T47D (cell line): ENCODE measurements around the gene CHGA.

Experiments
- DNase-seq, 2 experiments: peaks; one replicate each; pipeline versions ENCODE4 v3.0.0 to v3.0.0-alpha.2; 2011 to 2012; ENCODE audit warnings: low read depth in 1 of 2, low spot score in 1 of 2
- JUND ChIP-seq: IDR thresholded peaks from 2 replicates; pipeline ENCODE4 v1.6.1; 2012; ENCODE audit warnings: low read depth
- in situ Hi-C: cut with HindIII; loops from 2 replicates; pipeline ENCODE4 v1.10.0; 2016; ENCODE audit warnings: low sequenced_read_pairs, low pct_unique_long_range_greater_than_20kb

CHGA gene

GRCh38 chr14:92928258-92928629 lies 5.3 kb downstream of the CHGA start:
- in situ Hi-C loops = no loop called here
- no peak for TF ChIP-seq JUND

GRCh38 chr14:92928961-92929688 lies 6.2 kb downstream of the CHGA start:
- no peak for TF ChIP-seq JUND
- DNase-seq = no peak
- in situ Hi-C loops = no loop called here

More at GRCh38 chr14:92928258-92928629, 5.3 kb downstream of the CHGA start:
- DNase-seq = no peak

- in situ Hi-C loops = no loop called here
- DNase-seq = no peak
- no peak for TF ChIP-seq JUND
These were observed 7.0 kb downstream of the CHGA start for GRCh38 chr14:92929689-92930608.

- no peak for DNase-seq
- in situ Hi-C loops = no loop called here
These were observed 8.0 kb downstream of the CHGA start for GRCh38 chr14:92930737-92931602.

DNA sequence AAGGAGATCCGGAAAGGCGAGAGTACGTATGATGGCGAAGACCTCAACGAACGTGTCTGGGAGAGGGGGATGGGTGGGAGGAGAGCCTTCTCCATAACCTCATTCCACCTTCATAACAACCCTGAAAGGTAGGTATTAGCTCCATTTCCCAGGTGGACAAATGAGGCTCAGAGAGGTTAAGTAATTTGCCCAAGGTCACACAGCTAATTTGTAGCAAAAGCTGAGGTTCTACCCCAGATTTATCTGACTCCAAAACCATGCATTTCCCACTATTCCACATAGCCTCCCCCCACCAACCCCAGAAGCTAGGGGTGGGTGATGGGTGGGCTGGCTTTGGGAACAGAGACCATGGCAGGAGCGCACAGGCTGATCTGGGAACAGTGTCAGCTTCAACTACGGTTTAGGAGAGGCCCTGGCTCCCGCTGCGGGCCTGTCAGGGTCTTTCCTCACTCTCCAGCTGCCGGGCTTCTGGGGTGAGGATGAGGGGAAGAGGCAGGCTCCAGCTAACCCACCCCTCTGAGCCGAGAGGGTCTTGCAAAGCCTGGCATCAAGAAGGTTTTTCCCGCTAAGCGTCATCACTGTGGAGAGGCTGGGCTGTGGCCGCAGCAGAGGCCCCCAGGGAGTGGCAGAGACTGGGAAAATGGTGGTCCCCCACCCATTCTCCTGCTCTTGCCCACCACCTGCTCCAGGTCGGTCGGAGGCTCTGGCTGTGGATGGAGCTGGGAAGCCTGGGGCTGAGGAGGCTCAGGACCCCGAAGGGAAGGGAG lies 8.9 kb downstream of the CHGA start:
- in situ Hi-C loops = no loop called here
- DNase-seq = no peak
- TF ChIP-seq JUND = no peak

More at GRCh38 chr14:92930737-92931602, 8.0 kb downstream of the CHGA start:
- TF ChIP-seq JUND = no peak

GRCh38 chr14:92932448-92933395 lies 9.8 kb downstream of the CHGA start:
- in situ Hi-C loops = no loop called here
- TF ChIP-seq JUND = no peak
- DNase-seq = no peak

DNA sequence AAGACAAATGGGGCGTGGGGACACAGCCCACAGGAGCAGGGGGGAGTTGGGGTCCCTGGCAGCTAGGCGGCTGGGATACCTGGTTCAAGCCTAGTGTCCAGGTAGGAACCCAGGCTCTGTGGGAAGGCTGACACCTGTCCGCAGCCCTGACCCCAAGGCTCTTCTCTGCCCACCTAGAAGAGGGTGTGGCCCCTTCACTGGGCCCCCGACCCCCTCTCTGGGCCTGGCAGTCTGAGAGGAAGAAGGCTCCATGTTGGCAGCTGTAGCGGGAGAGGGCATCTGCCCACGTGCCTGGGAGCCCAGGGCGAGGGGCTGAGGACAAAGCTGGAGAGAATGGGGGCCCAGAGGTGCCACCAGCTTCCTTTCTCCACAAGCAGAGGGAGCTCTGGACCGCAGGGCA lies 10.5 kb downstream of the CHGA start:
- in situ Hi-C loops = no loop called here
- DNase-seq = no peak
- TF ChIP-seq JUND = no peak

- in situ Hi-C loops = no loop called here
- TF ChIP-seq JUND = no peak
- no peak for DNase-seq
These were observed 11.5 kb downstream of the CHGA start for GRCh38 chr14:92934196-92935085.

- no peak for TF ChIP-seq JUND
- DNase-seq = no peak
- in situ Hi-C loops = no loop called here
These were observed 12.5 kb downstream of the CHGA start for GRCh38 chr14:92935446-92935845.

GRCh38 chr14:92936085-92936484 lies 13.1 kb downstream of the CHGA start:
- no peak for TF ChIP-seq JUND
- in situ Hi-C loops = no loop called here
- no peak for DNase-seq
